ENCODE measurements around the gene TMX4.
"Not testable (repeated sequence)": the region's sequence is repeated elsewhere in the genome, so short reads cannot be mapped to it uniquely, and the experiment has no call there.

The TMX4 gene

DNA sequence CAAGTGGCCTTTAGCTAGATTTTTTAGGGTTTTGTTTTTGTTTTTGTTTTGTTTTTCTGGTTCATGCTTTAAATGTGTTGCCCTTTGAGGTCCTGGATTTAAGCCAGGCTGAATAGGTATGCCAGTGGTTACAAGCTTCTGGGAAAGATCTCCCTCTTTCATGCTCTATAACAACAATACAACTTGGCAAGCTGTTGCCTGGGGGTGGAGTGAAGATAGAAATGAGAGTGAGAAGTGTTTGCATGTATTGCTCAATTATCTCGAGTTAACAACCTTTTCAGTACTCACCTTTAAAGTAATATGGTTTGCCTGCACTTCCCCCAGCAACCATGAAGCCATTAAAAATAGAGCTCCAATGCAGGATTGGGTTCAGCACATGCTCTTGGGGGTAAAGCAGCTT is 60.1 kb downstream of the TMX4 start:
- no peak for DNase-seq

DNA sequence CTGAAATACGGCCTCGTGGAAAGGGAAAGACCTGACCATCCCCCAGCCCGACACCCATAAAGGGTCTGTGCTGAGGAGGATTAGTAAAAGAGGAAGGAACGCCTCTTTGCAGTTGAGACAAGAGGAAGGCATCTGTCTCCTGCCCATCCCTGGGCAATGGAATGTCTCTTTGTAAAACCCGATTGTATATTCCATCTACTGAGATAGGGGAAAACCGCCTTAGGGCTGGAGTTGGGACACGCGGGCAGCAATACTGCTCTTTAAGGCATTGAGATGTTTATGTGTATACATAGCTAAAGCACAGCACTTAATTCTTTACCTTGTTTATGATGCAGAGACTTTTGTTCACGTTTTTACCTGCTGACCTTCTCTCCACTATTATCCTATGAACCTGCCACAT is 63.0 kb downstream of the TMX4 start:
- not testable (repeated sequence) for DNase-seq

DNA sequence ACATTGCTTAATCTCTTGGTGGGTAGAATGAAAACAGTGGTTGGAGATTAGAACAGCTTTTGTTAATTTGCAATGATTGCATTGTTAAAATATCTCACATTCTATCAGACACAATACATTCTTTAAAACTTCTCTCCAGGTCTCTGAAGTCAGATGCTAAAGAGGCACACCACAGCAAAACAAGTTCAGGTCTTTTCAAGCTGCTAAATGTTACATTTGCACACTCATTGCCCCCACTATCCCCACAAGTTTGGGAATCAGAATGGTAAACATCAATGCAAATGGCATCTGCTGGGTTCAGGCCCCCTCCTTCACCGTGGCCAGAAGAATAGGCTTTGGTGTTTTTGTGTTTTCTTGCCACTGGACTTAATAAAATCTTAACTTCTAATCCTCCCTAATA is 69.2 kb downstream of the TMX4 start:
- no peak for DNase-seq

DNA sequence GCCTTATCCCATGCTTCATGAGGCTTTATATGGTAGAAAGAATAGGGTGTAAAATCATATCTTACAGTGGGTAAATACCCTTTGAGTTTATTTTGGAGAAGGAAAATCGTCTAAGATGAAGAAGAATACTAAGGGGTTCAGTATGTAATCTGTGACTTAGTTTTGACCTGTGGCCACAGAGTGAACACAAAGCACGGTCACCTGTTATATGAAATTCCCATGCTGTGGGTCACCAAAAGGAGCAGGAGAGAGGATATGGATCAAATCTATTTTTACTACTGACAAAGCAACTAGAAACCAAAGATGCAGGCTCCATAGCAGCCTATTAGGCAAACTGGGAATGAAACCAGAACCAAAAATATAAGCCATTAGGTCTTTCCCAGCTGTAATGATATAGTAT is 75.7 kb downstream of the TMX4 start:
- DNase-seq: no peak

DNA sequence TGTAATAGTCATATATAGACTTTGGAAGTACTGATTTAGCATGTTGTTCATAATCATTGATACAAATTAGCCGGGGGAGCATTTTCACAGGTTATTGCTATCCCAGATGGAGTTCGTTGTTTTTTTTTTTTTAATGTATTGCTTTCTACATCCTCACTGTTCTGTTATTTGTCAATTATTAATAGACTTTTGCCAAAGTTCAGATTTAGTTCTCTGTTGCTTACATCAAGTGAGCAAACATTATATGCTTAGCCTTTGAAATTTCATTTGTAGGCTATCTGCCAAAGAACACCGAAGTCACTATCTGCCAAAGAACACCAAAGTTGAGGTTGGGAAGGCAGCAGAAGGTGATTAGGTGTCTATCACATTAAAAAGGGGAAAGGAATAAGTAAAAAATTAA is 79.2 kb downstream of the TMX4 start, which contains the start of gene HAO1:
Gene HAO1 (minus strand): TSS at position 118 of the 400 bp plus-strand sequence. CDS start 36 bp downstream, at position 82.
- no peak for DNase-seq

DNA sequence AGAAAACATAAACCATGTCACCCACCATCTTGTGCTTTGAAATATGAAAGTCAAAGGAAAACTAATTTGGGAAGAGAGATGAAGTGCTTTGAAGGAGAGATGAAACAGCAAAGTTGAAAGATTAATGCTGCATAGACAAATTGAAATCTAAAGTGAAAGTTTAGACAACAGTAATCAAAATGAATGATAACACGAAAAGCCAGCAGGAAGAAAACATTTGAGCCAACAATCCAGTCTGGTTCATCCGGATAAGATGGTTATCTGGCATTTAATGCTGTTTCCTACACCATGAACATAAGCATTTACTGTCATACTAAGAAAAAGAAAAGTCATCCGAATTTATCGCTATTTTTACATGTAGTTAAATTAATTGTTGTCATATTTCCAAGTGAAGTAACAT is 79.9 kb downstream of the TMX4 start:
- no peak for DNase-seq

DNA sequence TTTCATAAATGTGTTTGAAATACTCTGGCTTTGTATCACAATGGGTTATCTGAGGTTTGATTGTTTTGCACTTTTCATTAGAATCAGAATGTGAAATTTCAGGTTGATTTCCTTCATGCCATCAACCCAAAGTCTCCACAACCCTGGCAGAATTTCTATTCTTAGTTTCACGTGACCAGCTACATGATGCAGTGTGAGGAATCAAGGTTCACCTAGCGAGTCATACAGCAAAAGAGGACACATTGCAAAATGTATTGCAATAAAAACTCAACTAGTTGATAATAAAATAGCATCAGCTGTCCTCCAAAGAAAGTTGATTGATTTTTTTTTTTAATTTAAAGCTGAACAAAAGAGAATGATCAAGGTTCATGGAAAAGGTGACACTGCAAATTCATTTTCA is 81.5 kb downstream of the TMX4 start:
- no peak for DNase-seq

DNA sequence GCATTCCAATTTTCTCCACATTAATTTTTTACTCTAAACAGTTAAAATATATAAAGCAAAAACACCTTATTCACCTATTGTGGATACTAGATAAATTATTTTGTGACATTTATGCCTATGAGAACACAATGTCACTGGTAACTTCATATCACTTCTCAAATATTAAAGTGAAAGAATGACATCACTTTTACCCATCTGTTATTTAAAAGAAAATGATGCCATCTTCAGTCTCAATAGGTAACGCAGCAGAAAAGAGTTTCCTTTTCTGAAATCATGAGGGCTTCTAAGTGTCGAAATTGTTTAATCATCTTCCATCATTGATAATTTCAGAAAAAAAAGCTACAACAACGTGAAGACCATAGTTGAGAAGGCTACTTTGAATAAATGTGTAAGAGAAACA is 82.2 kb downstream of the TMX4 start:
- DNase-seq: no peak

DNA sequence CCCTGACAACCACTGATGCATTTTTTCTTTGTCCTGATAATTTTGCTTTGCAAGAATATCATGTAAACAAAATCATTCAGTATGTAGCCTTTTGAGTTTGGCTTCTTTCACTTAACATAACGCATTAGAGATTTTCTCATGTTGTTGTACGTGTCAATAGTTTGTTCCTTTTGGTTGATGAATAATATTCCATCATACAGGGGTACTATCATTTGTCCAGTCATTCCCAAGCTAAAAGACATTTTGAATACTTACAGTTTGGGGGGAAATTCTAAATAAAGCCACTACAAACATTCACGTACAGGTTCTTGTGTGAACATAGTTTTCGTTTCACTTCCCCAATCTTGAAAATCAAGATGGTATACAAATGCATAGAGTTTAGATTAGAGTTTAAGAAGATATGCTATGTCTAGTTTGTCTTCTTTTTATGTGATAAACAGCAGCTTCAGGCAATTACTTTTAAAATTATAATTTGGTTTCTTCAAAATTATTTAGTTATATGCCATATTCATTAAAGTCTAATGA is 84.5 kb downstream of the TMX4 start:
- DNase-seq: peak; percentile 35

DNA sequence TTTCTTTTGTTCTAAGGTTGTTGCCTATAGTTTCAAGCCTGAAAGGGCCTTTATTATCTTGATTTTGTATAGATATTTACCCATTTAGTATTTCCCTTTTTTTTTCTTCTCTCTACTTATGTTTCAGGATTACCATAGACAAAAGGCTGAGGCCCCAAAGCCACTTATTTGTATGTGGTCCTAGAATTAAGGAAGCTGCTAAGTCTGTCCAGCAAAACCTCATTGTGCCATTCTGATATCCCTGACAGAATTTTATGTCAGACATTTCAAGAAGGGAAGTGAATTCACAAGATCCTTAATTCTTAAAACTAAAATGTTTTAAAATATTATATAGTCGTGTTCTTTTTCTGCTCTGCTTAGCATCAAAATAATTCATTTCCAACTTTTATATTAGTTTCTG is 86.2 kb downstream of the TMX4 start:
- DNase-seq: no peak

DNA sequence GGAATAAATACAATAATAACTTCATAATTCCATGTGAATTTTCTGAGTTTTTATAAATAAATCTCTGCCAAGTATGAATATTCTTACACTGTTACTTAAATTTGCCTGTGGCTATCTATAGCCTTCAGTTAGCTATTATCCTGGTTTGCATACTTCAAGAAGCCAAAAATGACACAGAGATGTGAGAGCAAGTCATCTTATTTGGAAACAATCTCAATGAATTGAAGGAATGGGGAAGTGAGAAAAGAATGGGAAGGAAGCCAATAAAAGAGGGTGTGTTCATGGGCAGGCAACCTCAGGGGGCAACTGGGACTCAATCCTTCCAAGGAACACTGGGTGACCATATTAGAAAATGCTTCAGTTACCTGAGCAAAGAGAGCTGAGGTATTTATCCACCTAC is 89.2 kb downstream of the TMX4 start:
- peak; percentile 54 for DNase-seq

All from RPMI8226 (cell line).